ENCODE results near the gene S100A3. TPM values are rescaled to one million over a fixed set of nuclear protein-coding genes. Genes with fewer than 3 reads are reported as not detected.

Gene S100A3
- total and polyA plus RNA-seq, 2 of the 8 experiments (the other 6 are each of a cell fraction or from before 2014, with no cell fraction given): 0.26 to 0.47 TPM

DNA sequence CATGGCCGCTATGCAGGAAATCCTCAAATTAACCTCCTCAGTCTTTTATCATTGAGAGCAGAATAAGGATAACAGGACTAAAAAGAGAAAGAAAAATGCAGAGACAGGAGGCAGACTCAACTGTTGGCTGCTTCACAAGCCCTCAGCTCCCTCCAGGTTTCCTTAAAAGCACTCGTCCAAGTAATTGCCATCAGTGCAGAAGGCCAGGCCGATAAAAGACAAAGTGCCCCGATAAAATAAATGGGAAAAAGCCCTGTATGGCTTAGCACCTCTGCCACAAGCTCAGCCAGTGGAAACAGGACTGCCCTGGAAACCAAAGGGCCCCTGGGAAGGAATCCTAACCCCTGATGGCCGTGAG, 21.4 kb downstream of the S100A3 start:
- Histone ChIP-seq H2BK5ac (ENCODE audit: low read depth, low read length) (peak overlapping the region; percentile 30; the same call in 1 of the 2 replicates), H2BK120ac (replicated peaks; ENCODE audit: low read depth, low read length) (no peak overlapping the region), H2BK20ac (ENCODE audit: low read length) (no peak overlapping the region), H2AFZ (ENCODE audit: low read length) (no peak overlapping the region), H2BK12ac (ENCODE audit: low read depth, low read length) (no peak overlapping the region), H3K79me1 (ENCODE audit: low read depth, low read length) (no peaks in the 10 kb centered on the region), H4K91ac (replicated peaks; ENCODE audit: insufficient read length, low read length) (no peak overlapping the region), H3K56ac (replicated peaks; ENCODE audit: insufficient read length, low read depth, low read length) (no peak overlapping the region), H3K23me2 (ENCODE audit: low read depth, low read length) (peaks cover 1% of the 10 kb centered on the region; the same call in 1 of the 2 replicates), H3K4ac (replicated peaks; ENCODE audit: insufficient read length, low read depth, low read length) (no peak overlapping the region), H3K36me3 (ENCODE audit: control insufficient read depth in 2 of 4, insufficient read depth in 4 of 4, low read length in 3 of 4) (no peaks in the 10 kb centered on the region), H4K8ac (ENCODE audit: extremely low read depth, insufficient read depth, low read length) (no peak overlapping the region), H2BK15ac (ENCODE audit: low read length) (no peak overlapping the region), H3K27ac (ENCODE audit: low read depth, low read length) (no peak overlapping the region), H4K5ac (ENCODE audit: insufficient read length, low read depth, low read length) (no peak overlapping the region), H3K14ac (ENCODE audit: insufficient read length) (no peak overlapping the region), H3K23ac (ENCODE audit: insufficient read length) (no peak overlapping the region), H4K20me1 (replicated peaks in 1 of 2; ENCODE audit: control insufficient read depth in 1 of 2, insufficient read depth in 2 of 2, low read length in 2 of 2) (no peaks in the 10 kb centered on the region), H3K4me2 (ENCODE audit: insufficient read depth in 1 of 2, low read depth in 2 of 2, low read length in 2 of 2) (no peak overlapping the region), H3K27me3 (replicated peaks in 1 of 4; ENCODE audit: control insufficient read depth in 3 of 4, extremely low read depth in 1 of 4, insufficient read depth in 3 of 4, low read length in 3 of 4) (no peaks in the 10 kb centered on the region), H2AK5ac (ENCODE audit: low read depth, low read length) (no peak overlapping the region), H3K9ac (replicated peaks in 1 of 4; ENCODE audit: extremely low read depth in 1 of 4, low read depth in 3 of 4, low read length in 3 of 4) (no peak overlapping the region), H3K18ac (ENCODE audit: extremely low read depth, low read length) (no peak overlapping the region; the same call in 1 of the 2 replicates), H3K79me2 (ENCODE audit: control insufficient read depth in 1 of 2, insufficient read depth in 2 of 2, low read length in 2 of 2) (no peaks in the 10 kb centered on the region), H3K9me3 (ENCODE audit: insufficient read depth in 2 of 2, low read depth in 1 of 2, low read length in 1 of 2) (no peaks in the 10 kb centered on the region), H3K4me1 (replicated peaks in 1 of 4; ENCODE audit: control insufficient read depth in 3 of 4, insufficient read depth in 4 of 4, low read length in 3 of 4) (peaks cover 6 to 9% (median 7%) of the 10 kb centered on the region in 4 experiments; a peak in 6 of 7 replicates), H3K4me3 (ENCODE audit: extremely low read depth in 1 of 4, insufficient read depth in 2 of 4, low read depth in 3 of 4, low read length in 4 of 4) (no peak overlapping the region)
- 88% methylated on average over 5 of the region's 5 CpGs; no CpG with 5 or more reads in 1 of the 2 experiments for WGBS, 2 experiments (ENCODE audit: extremely low coverage in 1 of 2, insufficient coverage in 1 of 2, insufficient read length in 1 of 2, insufficient replicate concordance in 2 of 2, low coverage in 1 of 2, low lambda C conversion rate in 2 of 2, missing lambda C conversion rate in 1 of 2)
- DNase-seq (ENCODE audit: low read depth in 1 of 2, low spot score in 2 of 2) (no peak), FAIRE-seq (no peak)
- ChIA-PET POLR2A (ENCODE audit: partially characterized antibody) (interaction anchor here (1.1 to 1.3 kb wide), 2 partner anchors 12 to 99 kb away, joined by 3 to 4 read pairs; no protein-coding TSS in a partner anchor), CTCF (ENCODE audit: partially characterized antibody) (interaction anchor here (0.7 to 4.1 kb wide), 7 partner anchors 9 to 175 kb away, joined by 3 to 19 read pairs (median 6); partner anchors contain the start of genes S100A1 and S100A13)
- no peak for TF ChIP-seq TCF12 (IDR thresholded peaks at IDR 0.05; ENCODE audit: low read depth, low read length)
- no peak for TF ChIP-seq RBBP5 (IDR thresholded peaks at IDR 0.05; ENCODE audit: borderline replicate concordance, low read depth, low read length)
- no peak for TF ChIP-seq CREB1 (IDR thresholded peaks at IDR 0.05)
- TF ChIP-seq NRF1 (IDR thresholded peaks at IDR 0.05; ENCODE audit: low read depth, low read length): no peak
- TF ChIP-seq, protein P1, sequence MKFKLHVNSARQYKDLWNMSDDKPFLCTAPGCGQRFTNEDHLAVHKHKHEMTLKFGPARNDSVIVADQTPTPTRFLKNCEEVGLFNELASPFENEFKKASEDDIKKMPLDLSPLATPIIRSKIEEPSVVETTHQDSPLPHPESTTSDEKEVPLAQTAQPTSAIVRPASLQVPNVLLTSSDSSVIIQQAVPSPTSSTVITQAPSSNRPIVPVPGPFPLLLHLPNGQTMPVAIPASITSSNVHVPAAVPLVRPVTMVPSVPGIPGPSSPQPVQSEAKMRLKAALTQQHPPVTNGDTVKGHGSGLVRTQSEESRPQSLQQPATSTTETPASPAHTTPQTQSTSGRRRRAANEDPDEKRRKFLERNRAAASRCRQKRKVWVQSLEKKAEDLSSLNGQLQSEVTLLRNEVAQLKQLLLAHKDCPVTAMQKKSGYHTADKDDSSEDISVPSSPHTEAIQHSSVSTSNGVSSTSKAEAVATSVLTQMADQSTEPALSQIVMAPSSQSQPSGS (IDR thresholded peaks at IDR 0.05; ENCODE audit: low read length): no peak
- TF ChIP-seq SRF (IDR thresholded peaks at IDR 0.05; ENCODE audit: low read depth, low read length): no peak
- no peak for TF ChIP-seq HDAC2 (IDR thresholded peaks at IDR 0.05; ENCODE audit: borderline replicate concordance in 1 of 2, low read depth in 2 of 2, low read length in 2 of 2)

All from H1 (cell line).